GM12878 (cell line): ENCODE results near the gene IPO11.

Experiments
- CBX5 ChIP-seq: sonication (generic); IDR thresholded peaks from 2 replicates; pipeline ENCODE4 v1.6.1; 2016; ENCODE audit warnings: low read depth, moderate library complexity, mild to moderate bottlenecking, inconsistent platforms
- CREM ChIP-seq: IDR thresholded peaks from 2 replicates; pipeline ENCODE4 v1.6.1; 2014; ENCODE audit warnings: antibody characterized with exemption, low read depth
- CTCF ChIP-seq, 3 experiments: IDR thresholded peaks in 2 of 3; conservative IDR thresholded peaks in 1 of 3; 2 replicates each; pipeline ENCODE4 v1.5.1; 2011; ENCODE audit warnings: low read depth in 3 of 3, low read length in 3 of 3, mild to moderate bottlenecking in 3 of 3, control low read depth in 2 of 3, moderate library complexity in 2 of 3, inconsistent platforms in 1 of 3, mixed read lengths in 1 of 3; ENCODE audit not compliant: control insufficient read depth in 2 of 3, insufficient read depth in 1 of 3; ENCODE audit errors: extremely low read depth in 1 of 3
- EZH2 ChIP-seq: IDR thresholded peaks from 2 replicates; pipeline ENCODE4 v1.6.1; 2012; ENCODE audit warnings: low read depth, mild to moderate bottlenecking, control low read depth, inconsistent platforms, low read length, borderline replicate concordance; ENCODE audit not compliant: control insufficient read depth
- GATAD2B ChIP-seq: fragments of 450-650 bp; conservative IDR thresholded peaks from 2 replicates; pipeline ENCODE4 v1.6.1; 2017; ENCODE audit warnings: low read depth, mild to moderate bottlenecking, moderate library complexity
- RCOR1 ChIP-seq: conservative IDR thresholded peaks from 2 replicates; pipeline ENCODE4 v1.6.1; 2012; ENCODE audit warnings: low read depth, low read length, improper control_type of control experiment
- RFX5 ChIP-seq: IDR thresholded peaks from 2 replicates; pipeline ENCODE4 v1.6.1; 2011; ENCODE audit warnings: low read depth, low read length, improper control_type of control experiment
- YY1 ChIP-seq: IDR thresholded peaks from 2 replicates; pipeline ENCODE4 v1.6.1; 2011; ENCODE audit warnings: low read depth, mild to moderate bottlenecking, low read length
- ZNF24 ChIP-seq: fragments of 450-650 bp; IDR thresholded peaks from 2 replicates; pipeline ENCODE4 v1.6.1; 2017; ENCODE audit warnings: antibody characterized with exemption, mild to moderate bottlenecking
- ZZZ3 ChIP-seq: IDR thresholded peaks from 2 replicates; pipeline ENCODE4 v1.6.1; 2011; ENCODE audit warnings: low read depth; ENCODE audit not compliant: control insufficient read depth, insufficient read length

- TF ChIP-seq YY1 (no peak), EZH2 (no peak), ZNF24 (no peak), CTCF (IDR thresholded peaks at IDR 0.05 in 2 of 3, conservative IDR thresholded peaks at IDR 0.05 in 1 of 3; ENCODE audit: control insufficient read depth in 2 of 3, extremely low read depth in 1 of 3, insufficient read depth in 1 of 3, low read depth in 3 of 3, low read length in 3 of 3) (no peak), RFX5 (no peak), RCOR1 (no peak), ZZZ3 (no peak), CBX5 (no peak), CREM (no peak), GATAD2B (no peak)
These were observed 181.9 kb downstream of the IPO11 start for GRCh38 chr5:62594364-62594984.
